PC-3 (cell line): ENCODE data around the gene GAD2.

Experiments
- CTCF ChIP-seq: fragments of 300-600 bp; sonication (generic); conservative IDR thresholded peaks from 2 replicates; pipeline ENCODE4 v1.5.1; 2017; ENCODE audit warnings: antibody characterized with exemption, low read depth, mild to moderate bottlenecking, low read length
- EZH2 ChIP-seq: fragments of 300-600 bp; sonication (generic); IDR thresholded peaks from one replicate; pipeline ENCODE4 v1.6.1; 2017; ENCODE audit warnings: antibody characterized with exemption, mild to moderate bottlenecking, low read length; ENCODE audit not compliant: unreplicated experiment

GRCh38 chr10:26251925-26252324 lies 35.4 kb downstream of the GAD2 start:
- TF ChIP-seq EZH2 (no peak), CTCF (no peak)
